Neural cell (in vitro differentiated cells): Measurements from ENCODE around the gene HIBADH.

Source experiments
- EZH2 ChIP-seq: fragments of 200-600, 300-800 bp; shearing (Covaris generic), sonication (generic); IDR thresholded peaks from 2 replicates; pipeline ENCODE4 v1.6.1; 2014; ENCODE audit warnings: antibody characterized with exemption, low read length, borderline replicate concordance, mild to moderate bottlenecking; ENCODE audit not compliant: insufficient read depth, poor library complexity, severe bottlenecking
- POLR2AphosphoS5 ChIP-seq: IDR thresholded peaks from 2 replicates; pipeline ENCODE4 v1.6.1; 2012
- RAD21 ChIP-seq: fragments of 450-650 bp; conservative IDR thresholded peaks from 2 replicates; pipeline ENCODE4 v1.6.1; 2014; ENCODE audit warnings: antibody characterized with exemption, mild to moderate bottlenecking, moderate library complexity
- TAF1 ChIP-seq: IDR thresholded peaks from 2 replicates; pipeline ENCODE4 v1.6.1; 2012; ENCODE audit warnings: low read depth
- TF ChIP-seq, protein P1 (sequence below): fragments of 450-650 bp; IDR thresholded peaks from 2 replicates; pipeline ENCODE4 v1.5.1; 2014; ENCODE audit warnings: antibody characterized with exemption, mild to moderate bottlenecking, moderate library complexity; ENCODE audit not compliant: poor library complexity, severe bottlenecking

DNA sequence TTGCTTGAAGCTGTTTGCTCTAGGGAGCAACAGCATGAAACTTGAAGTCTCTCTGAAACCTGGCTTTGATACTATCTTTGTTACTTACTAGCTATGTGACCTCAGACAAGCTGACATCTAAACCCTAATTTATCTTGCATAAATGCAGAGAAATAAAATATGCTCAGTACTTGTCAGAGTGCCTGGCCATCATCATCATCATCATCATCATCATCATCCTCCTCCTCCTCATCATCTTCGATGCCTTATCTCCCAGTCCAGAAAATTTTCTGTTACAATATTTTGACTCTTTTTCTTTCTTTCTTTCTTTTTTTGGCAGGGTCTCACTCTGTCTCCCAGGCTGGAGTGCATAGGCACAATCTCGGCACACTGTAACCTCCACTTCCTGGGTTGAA is 42.5 kb upstream of the HIBADH start:
- TF ChIP-seq, protein P1, sequence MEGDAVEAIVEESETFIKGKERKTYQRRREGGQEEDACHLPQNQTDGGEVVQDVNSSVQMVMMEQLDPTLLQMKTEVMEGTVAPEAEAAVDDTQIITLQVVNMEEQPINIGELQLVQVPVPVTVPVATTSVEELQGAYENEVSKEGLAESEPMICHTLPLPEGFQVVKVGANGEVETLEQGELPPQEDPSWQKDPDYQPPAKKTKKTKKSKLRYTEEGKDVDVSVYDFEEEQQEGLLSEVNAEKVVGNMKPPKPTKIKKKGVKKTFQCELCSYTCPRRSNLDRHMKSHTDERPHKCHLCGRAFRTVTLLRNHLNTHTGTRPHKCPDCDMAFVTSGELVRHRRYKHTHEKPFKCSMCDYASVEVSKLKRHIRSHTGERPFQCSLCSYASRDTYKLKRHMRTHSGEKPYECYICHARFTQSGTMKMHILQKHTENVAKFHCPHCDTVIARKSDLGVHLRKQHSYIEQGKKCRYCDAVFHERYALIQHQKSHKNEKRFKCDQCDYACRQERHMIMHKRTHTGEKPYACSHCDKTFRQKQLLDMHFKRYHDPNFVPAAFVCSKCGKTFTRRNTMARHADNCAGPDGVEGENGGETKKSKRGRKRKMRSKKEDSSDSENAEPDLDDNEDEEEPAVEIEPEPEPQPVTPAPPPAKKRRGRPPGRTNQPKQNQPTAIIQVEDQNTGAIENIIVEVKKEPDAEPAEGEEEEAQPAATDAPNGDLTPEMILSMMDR, result no peak
- TF ChIP-seq POLR2AphosphoS5, result no peak
- TF ChIP-seq EZH2, result no peak
- no peak for TF ChIP-seq RAD21
- no peak for TF ChIP-seq TAF1
